ENCODE data around the gene STXBP5.
"Not testable (repeated sequence)": the region's sequence is repeated elsewhere in the genome, so short reads cannot be mapped to it uniquely, and the experiment has no call there.

The STXBP5 gene

GRCh38 chr6:147254929-147255473 lies 50.8 kb downstream of the STXBP5 start:
- DNase-seq, result not testable (repeated sequence)

GRCh38 chr6:147255948-147256674 lies 51.9 kb downstream of the STXBP5 start:
- no peak for DNase-seq

GRCh38 chr6:147257760-147258159 lies 53.5 kb downstream of the STXBP5 start:
- DNase-seq, result no peak

- DNase-seq, result no peak
Observed at GRCh38 chr6:147260091-147260490, 55.9 kb downstream of the STXBP5 start.

GRCh38 chr6:147262946-147263345 lies 58.7 kb downstream of the STXBP5 start:
- DNase-seq, result no peak

- no peak for DNase-seq
Observed at GRCh38 chr6:147266821-147267220, 62.6 kb downstream of the STXBP5 start.

- DNase-seq, result no peak
Observed at GRCh38 chr6:147267658-147268057, 63.4 kb downstream of the STXBP5 start.

- no peak for DNase-seq
Observed at GRCh38 chr6:147268254-147268653, 64.0 kb downstream of the STXBP5 start.

- DNase-seq, result no peak
Observed at GRCh38 chr6:147274012-147274411, 69.8 kb downstream of the STXBP5 start.

GRCh38 chr6:147274776-147275175 lies 70.6 kb downstream of the STXBP5 start:
- DNase-seq, result no peak

GRCh38 chr6:147278891-147279290 lies 74.7 kb downstream of the STXBP5 start:
- no peak for DNase-seq

GRCh38 chr6:147279427-147279826 lies 75.2 kb downstream of the STXBP5 start:
- DNase-seq, result no peak

GRCh38 chr6:147281895-147282565 lies 77.8 kb downstream of the STXBP5 start:
- no peak for DNase-seq

- DNase-seq, result no peak
Observed at GRCh38 chr6:147282566-147282959, 78.3 kb downstream of the STXBP5 start.

GRCh38 chr6:147283460-147283859 lies 79.2 kb downstream of the STXBP5 start:
- no peak for DNase-seq

GRCh38 chr6:147285087-147285855 lies 81.1 kb downstream of the STXBP5 start:
- DNase-seq, result no peak

GRCh38 chr6:147287869-147288271 lies 83.7 kb downstream of the STXBP5 start:
- no peak for DNase-seq

- no peak for DNase-seq
Observed at GRCh38 chr6:147297124-147297523, 92.9 kb downstream of the STXBP5 start.

- DNase-seq, result no peak
Observed at GRCh38 chr6:147297663-147298316, 93.6 kb downstream of the STXBP5 start.

- DNase-seq, result no peak
Observed at GRCh38 chr6:147298461-147298860, 94.2 kb downstream of the STXBP5 start.

- DNase-seq, result no peak
Observed at GRCh38 chr6:147299035-147299434, 94.8 kb downstream of the STXBP5 start.

- DNase-seq, result no peak
Observed at GRCh38 chr6:147301070-147301469, 96.9 kb downstream of the STXBP5 start.

- no peak for DNase-seq
Observed at GRCh38 chr6:147304016-147304415, 99.8 kb downstream of the STXBP5 start.

Data from activated CD4-positive, alpha-beta T cell treated with anti-CD3 and anti-CD28 coated beads, Interleukin-2, amount 50 U/mL, for 1 hour (primary cell).